Measurements from ENCODE around the gene SDHB.
A peak's percentile ranks its signal among the peaks of the same experiment; 100 is the strongest.

Gene SDHB

DNA sequence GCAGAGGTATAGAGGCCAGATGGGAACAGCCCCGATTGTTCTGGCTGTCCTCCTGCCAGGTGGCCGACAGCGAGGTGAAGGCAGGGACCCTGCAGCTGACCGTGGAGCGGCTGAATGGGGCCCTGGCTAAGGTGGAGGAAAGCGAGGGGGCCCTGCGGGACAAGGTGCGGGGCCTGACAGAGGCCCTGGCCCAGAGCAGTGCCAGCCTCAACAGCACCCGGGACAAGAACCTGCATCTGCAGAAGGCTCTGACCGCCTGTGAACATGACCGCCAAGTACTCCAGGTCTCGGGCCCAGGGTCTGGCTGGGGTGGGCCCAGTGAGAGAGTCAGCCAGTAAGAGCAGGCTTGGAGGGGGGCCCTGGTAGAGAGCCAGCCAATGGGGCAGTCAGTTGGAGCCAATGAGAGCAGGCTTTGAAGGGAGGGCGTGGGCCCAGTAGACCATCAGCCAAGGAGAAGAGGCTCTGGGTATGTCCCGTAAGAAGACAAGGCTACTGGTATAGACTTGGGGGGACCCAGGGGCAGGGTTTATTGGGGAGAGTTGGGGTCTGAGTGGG is 84.7 kb downstream of the SDHB start:
- no peak for TF ChIP-seq CTCF (IDR thresholded peaks at IDR 0.05)
- H3K4me3 ChIP-seq: no peak overlapping the region
- DNase-seq (ENCODE audit: low spot score): no peak
- H3K27ac ChIP-seq: peak overlapping the region in 1 of 2 donors; percentile 16

Data from coronary artery (tissue), 2 donors.